GM10248 (cell line): ENCODE data around the gene OSER1.

Source experiments
- CTCF ChIA-PET: fragments of 300-600 bp; sonication (Branson Sonifier 250); formaldehyde crosslinking; extraction: SDS; loops from one replicate; lab custom pipeline; 2021; ENCODE audit warnings: antibody characterized with exemption; lab: Yijun Ruan, JAX
- POLR2A ChIA-PET: fragments of 350-650 bp; sonication (Branson Sonifier 250); formaldehyde crosslinking; extraction: SDS; loops from one replicate; lab custom pipeline; 2020; ENCODE audit warnings: antibody characterized with exemption; lab: Yijun Ruan, JAX
- DNase-seq: peaks from one replicate; pipeline ENCODE4 v3.0.0; 2012; ENCODE audit errors: extremely low spot score
- TF ChIP-seq, protein P1 (sequence below): IDR thresholded peaks from 2 replicates; pipeline ENCODE4 v1.5.1; 2012; ENCODE audit warnings: mild to moderate bottlenecking, low read depth; ENCODE audit errors: extremely low read depth, missing control alignments, control extremely low read depth

The OSER1 gene

GRCh38 chr20:44210406-44211176 is at the start of gene OSER1:
Gene OSER1, minus strand, starts transcription at chr20:44210771. Its CDS starts 3,814 bp downstream, at chr20:44206957.
- TF ChIP-seq, protein P1, sequence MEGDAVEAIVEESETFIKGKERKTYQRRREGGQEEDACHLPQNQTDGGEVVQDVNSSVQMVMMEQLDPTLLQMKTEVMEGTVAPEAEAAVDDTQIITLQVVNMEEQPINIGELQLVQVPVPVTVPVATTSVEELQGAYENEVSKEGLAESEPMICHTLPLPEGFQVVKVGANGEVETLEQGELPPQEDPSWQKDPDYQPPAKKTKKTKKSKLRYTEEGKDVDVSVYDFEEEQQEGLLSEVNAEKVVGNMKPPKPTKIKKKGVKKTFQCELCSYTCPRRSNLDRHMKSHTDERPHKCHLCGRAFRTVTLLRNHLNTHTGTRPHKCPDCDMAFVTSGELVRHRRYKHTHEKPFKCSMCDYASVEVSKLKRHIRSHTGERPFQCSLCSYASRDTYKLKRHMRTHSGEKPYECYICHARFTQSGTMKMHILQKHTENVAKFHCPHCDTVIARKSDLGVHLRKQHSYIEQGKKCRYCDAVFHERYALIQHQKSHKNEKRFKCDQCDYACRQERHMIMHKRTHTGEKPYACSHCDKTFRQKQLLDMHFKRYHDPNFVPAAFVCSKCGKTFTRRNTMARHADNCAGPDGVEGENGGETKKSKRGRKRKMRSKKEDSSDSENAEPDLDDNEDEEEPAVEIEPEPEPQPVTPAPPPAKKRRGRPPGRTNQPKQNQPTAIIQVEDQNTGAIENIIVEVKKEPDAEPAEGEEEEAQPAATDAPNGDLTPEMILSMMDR, result no peak
- POLR2A ChIA-PET, result no interaction called here
- CTCF ChIA-PET, result interaction anchor here (1.0 to 1.1 kb wide), 2 partner anchors 14 to 21 kb away, joined by 4 to 6 read pairs; no protein-coding TSS in a partner anchor
- DNase-seq, result peak; percentile 99

- no peak for DNase-seq
- ChIA-PET CTCF (no interaction called here), POLR2A (no interaction called here)
- TF ChIP-seq, protein P1, result no peak
These were observed 47.8 kb upstream of the OSER1 start for GRCh38 chr20:44258226-44258890.

GRCh38 chr20:44256961-44257360 is 46.4 kb upstream of the OSER1 start:
- TF ChIP-seq, protein P1, result no peak
- ChIA-PET POLR2A (no interaction called here), CTCF (no interaction called here)
- DNase-seq, result no peak

DNA sequence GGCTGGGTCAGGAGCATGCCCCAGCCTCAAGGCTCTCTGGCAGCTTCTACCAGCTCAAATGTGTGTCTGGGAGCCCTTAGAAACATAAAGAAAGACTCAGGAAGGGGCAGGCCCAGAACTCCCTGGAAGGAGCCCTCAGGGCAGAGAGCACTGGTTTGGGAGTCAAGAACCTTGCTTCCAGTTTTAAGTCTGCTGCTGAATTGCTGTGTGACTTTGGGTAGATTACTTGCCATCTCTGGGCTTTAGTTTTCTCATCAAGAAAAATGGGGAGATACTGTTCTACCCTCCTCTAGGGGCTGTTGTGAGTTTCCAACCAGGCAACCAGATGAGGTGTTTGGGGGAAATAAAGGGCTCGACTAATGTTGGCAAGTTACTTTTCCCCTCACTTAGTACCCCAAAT is 45.4 kb upstream of the OSER1 start:
- ChIA-PET CTCF (interaction anchor here (2.1 kb wide), 1 partner anchor 37 kb away, joined by 5 read pairs; no protein-coding TSS in a partner anchor), POLR2A (no interaction called here)
- DNase-seq, result no peak
- TF ChIP-seq, protein P1, result no peak

- ChIA-PET POLR2A (no interaction called here), CTCF (interaction anchor here (1.9 to 2.1 kb wide), 2 partner anchors 35 to 37 kb away, joined by 5 to 8 read pairs; no protein-coding TSS in a partner anchor)
- TF ChIP-seq, protein P1, result no peak
- DNase-seq, result no peak
These were observed 43.5 kb upstream of the OSER1 start for GRCh38 chr20:44254073-44254472.

DNA sequence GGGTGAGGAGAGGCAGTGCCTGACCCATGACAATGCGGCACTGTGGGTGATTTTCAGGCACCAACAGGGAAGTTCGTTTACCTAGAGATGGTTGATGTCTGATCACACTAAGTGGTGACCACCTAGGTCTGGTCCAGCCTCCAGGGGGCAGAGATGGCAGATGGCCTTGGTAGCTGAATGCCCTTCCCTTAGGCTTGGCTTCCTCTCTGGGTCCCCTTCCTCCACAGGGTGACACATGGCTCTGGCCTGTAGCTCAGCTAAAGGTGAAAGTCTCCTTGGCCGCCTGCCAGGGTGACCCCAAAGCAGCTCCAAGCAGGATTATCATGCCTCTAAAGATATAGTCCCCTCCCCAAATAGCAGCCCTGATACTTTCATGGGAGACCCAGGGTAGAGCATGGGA is 43.0 kb upstream of the OSER1 start:
- CTCF ChIA-PET, result interaction anchor here (1.9 kb wide), 1 partner anchor 37 kb away, joined by 8 read pairs; no protein-coding TSS in a partner anchor
- TF ChIP-seq, protein P1, result no peak
- POLR2A ChIA-PET, result no interaction called here
- no peak for DNase-seq
